CD14-positive monocyte (primary cell): ENCODE data around the gene SLC16A12. TPM values are rescaled to one million over a fixed set of nuclear protein-coding genes. Genes with fewer than 3 reads are reported as not detected.

ENCODE experiments used
- DNase-seq, 3 donors: peaks; one replicate each; pipeline ENCODE4 v3.0.0-alpha.2; 2011 to 2022
- H2AFZ ChIP-seq: 2 replicates; pipeline ENCODE4 v1.6.0; 2012; ENCODE audit warnings: mild to moderate bottlenecking, low read depth, low read length, inconsistent platforms; ENCODE audit not compliant: insufficient read depth, poor library complexity, severe bottlenecking
- H3K27ac ChIP-seq, 2 donors: 1 replicate in 1 of 2; 2 replicates in 1 of 2; pipeline ENCODE4 v1.5.1; 2012 to 2013; ENCODE audit warnings: low read length in 2 of 2, control low read depth in 1 of 2, inconsistent platforms in 1 of 2, low read depth in 1 of 2, mild to moderate bottlenecking in 1 of 2
- H3K27me3 ChIP-seq, 2 donors: one replicate each; pipeline versions ENCODE4 v1.6.0 to v1.6.1; 2011 to 2013; ENCODE audit warnings: low read length in 2 of 2; ENCODE audit not compliant: control insufficient read depth in 2 of 2, insufficient read depth in 2 of 2
- H3K36me3 ChIP-seq, 2 donors: replicated peaks in 1 of 2; 1 replicate in 1 of 2; 2 replicates in 1 of 2; pipeline versions ENCODE4 v1.5.1 to v1.6.1; 2012 to 2013; ENCODE audit warnings: low read length in 2 of 2, control low read depth in 1 of 2, inconsistent platforms in 1 of 2, mild to moderate bottlenecking in 1 of 2; ENCODE audit not compliant: insufficient read depth in 2 of 2, control insufficient read depth in 1 of 2
- H3K4me1 ChIP-seq, 2 donors: 1 replicate in 1 of 2; 2 replicates in 1 of 2; pipeline versions ENCODE4 v1.5.1 to v1.6.1; 2012 to 2013; ENCODE audit warnings: low read length in 2 of 2, control low read depth in 1 of 2, inconsistent platforms in 1 of 2, mild to moderate bottlenecking in 1 of 2, moderate library complexity in 1 of 2; ENCODE audit not compliant: insufficient read depth in 2 of 2, control insufficient read depth in 1 of 2
- H3K4me2 ChIP-seq: replicated peaks from 2 replicates; pipeline ENCODE3; 2012; ENCODE audit warnings: low read length, moderate library complexity, mild to moderate bottlenecking; ENCODE audit not compliant: poor library complexity, severe bottlenecking; ENCODE audit errors: extremely low read depth
- H3K4me3 ChIP-seq, 3 experiments: fragments of 200-600 bp in 1 of 3; sonication (generic) in 1 of 3; replicated peaks in 1 of 3; 1 replicate in 2 of 3; 2 replicates in 1 of 3; pipeline ENCODE4 v1.5.1; 2011 to 2013; ENCODE audit warnings: low read length in 3 of 3, mild to moderate bottlenecking in 3 of 3, control low read depth in 2 of 3, low read depth in 2 of 3, inconsistent platforms in 1 of 3, moderate library complexity in 1 of 3
- H3K79me2 ChIP-seq: 2 replicates; pipeline ENCODE4 v1.6.0; 2012; ENCODE audit warnings: mild to moderate bottlenecking, control low read depth, inconsistent platforms, low read length, moderate library complexity; ENCODE audit not compliant: insufficient read depth
- H3K9ac ChIP-seq: 2 replicates; pipeline ENCODE4 v1.6.0; 2017; ENCODE audit warnings: low read length, mild to moderate bottlenecking; ENCODE audit not compliant: insufficient read depth, poor library complexity, severe bottlenecking
- H3K9me3 ChIP-seq, 2 donors: replicated peaks in 1 of 2; 1 replicate in 1 of 2; 2 replicates in 1 of 2; pipeline versions ENCODE4 v1.5.1 to v1.6.1; 2012 to 2013; ENCODE audit warnings: low read length in 2 of 2, control low read depth in 1 of 2; ENCODE audit not compliant: control insufficient read depth in 1 of 2, insufficient read depth in 1 of 2
- H4K20me1 ChIP-seq: 2 replicates; pipeline ENCODE4 v1.6.0; 2012; ENCODE audit warnings: mild to moderate bottlenecking, low read length, control low read depth, moderate library complexity; ENCODE audit not compliant: insufficient read depth
- H3K27ac Mint-ChIP-seq, 7 donors: one replicate each; pipeline ENCODE4 v1.8.0; 2020; ENCODE audit warnings: mild to moderate bottlenecking in 7 of 7, mixed read lengths in 7 of 7, moderate library complexity in 6 of 7, inconsistent platforms in 2 of 7
- H3K27me3 Mint-ChIP-seq, 3 donors: one replicate each; pipeline ENCODE4 v1.8.0; 2021 to 2022; ENCODE audit warnings: low read depth in 3 of 3, mild to moderate bottlenecking in 3 of 3, mixed read lengths in 3 of 3, moderate library complexity in 3 of 3, inconsistent platforms in 1 of 3
- H3K36me3 Mint-ChIP-seq, 2 donors: one replicate each; pipeline ENCODE4 v1.8.0; 2020; ENCODE audit warnings: mixed read lengths in 2 of 2, inconsistent platforms in 1 of 2, mild to moderate bottlenecking in 1 of 2
- H3K4me1 Mint-ChIP-seq: one replicate; pipeline ENCODE4 v1.8.0; 2020; ENCODE audit warnings: mild to moderate bottlenecking, mixed read lengths
- H3K4me3 Mint-ChIP-seq, 2 donors: one replicate each; pipeline ENCODE4 v1.8.0; 2020; ENCODE audit warnings: mild to moderate bottlenecking in 2 of 2, mixed read lengths in 2 of 2, moderate library complexity in 1 of 2
- H3K9me3 Mint-ChIP-seq, 7 donors: one replicate each; pipeline ENCODE4 v1.8.0; 2020 to 2022; ENCODE audit warnings: mixed read lengths in 7 of 7, mild to moderate bottlenecking in 6 of 7, moderate library complexity in 6 of 7, inconsistent platforms in 2 of 7
- CTCF ChIP-seq: fragments of 200-600 bp; IDR thresholded peaks from one replicate; pipeline ENCODE4 v1.8.0; 2022; ENCODE audit warnings: antibody characterized with exemption, mild to moderate bottlenecking
- WGBS: methylation state at CpG from one replicate; pipeline ENCODE4 v1.1.5; 2013; ENCODE audit warnings: missing lambda C conversion rate; ENCODE audit not compliant: insufficient coverage; 5-methylcytosine and 5-hydroxymethylcytosine counted together
- intact Hi-C, 2 donors: fragments of 100-400 bp; cut with micrococcal nuclease; formaldehyde crosslinking; loops; one replicate each; pipeline versions ENCODE4 v1.15.0 to v1.15.1; 2023
- polyA plus RNA-seq, 3 donors: library from polyadenylated mRNA; depleted of rRNA in 1 of 3; unstranded in 2 of 3; stranded (reverse) in 1 of 3; fragments of 300-500 nt in 2 of 3; fragments of >200 nt in 1 of 3; fragmentation: Illumina TruSeq in 2 of 3; gene quantifications; 1 replicate in 2 of 3; 2 replicates in 1 of 3; pipeline ENCODE4 v1.2.3, GENCODE V29; 2012 to 2021

The SLC16A12 gene
- polyA plus RNA-seq, 3 donors: 0.04 TPM; not detected in 2

DNA sequence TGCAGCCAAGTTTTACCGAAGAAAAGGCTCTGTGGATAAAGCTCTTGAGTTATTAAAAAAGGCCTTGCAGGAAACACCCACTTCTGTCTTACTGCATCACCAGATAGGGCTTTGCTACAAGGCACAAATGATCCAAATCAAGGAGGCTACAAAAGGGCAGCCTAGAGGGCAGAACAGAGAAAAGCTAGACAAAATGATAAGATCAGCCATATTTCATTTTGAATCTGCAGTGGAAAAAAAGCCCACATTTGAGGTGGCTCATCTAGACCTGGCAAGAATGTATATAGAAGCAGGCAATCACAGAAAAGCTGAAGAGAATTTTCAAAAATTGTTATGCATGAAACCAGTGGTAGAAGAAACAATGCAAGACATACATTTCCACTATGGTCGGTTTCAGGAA is 132.4 kb downstream of the SLC16A12 start:
- H3K27ac Mint-ChIP-seq: no peak overlapping the region

GRCh38 chr10:89399956-89400355 is 135.4 kb downstream of the SLC16A12 start:
- Histone ChIP-seq H3K9me3 (no peaks in the 10 kb centered on the region), H3K4me2 (no peak overlapping the region), H3K4me1 (peaks cover 0 to 4% of the 10 kb centered on the region in 2 donors), H3K79me2 (no peaks in the 10 kb centered on the region), H3K36me3 (peaks cover 8 to 21% of the 10 kb centered on the region in 2 donors), H3K4me3 (no peak overlapping the region), H3K27ac (no peak overlapping the region), H2AFZ (no peak overlapping the region), H3K27me3 (no peaks in the 10 kb centered on the region), H3K9ac (no peak overlapping the region), H4K20me1 (peaks cover 8% of the 10 kb centered on the region)
- Mint-ChIP-seq H3K4me3 (no peak overlapping the region), H3K27me3 (no peaks in the 10 kb centered on the region), H3K36me3 (peaks cover 12 to 14% of the 10 kb centered on the region in 2 donors), H3K27ac (peak overlapping the region in 2 of 7 donors; percentile 5 to 46), H3K9me3 (no peaks in the 10 kb centered on the region), H3K4me1 (peaks cover 13% of the 10 kb centered on the region)
- intact Hi-C loops: no loop called here
- TF ChIP-seq CTCF: no peak
- WGBS: no CpG with 5 or more reads among the region's 1 CpG
- DNase-seq: peak in 2 of 3 donors; percentile 12 to 33

More for the DNA sequence above, 132.4 kb downstream of the SLC16A12 start:
- Histone ChIP-seq H2AFZ (no peak overlapping the region), H4K20me1 (peaks cover 8% of the 10 kb centered on the region), H3K4me2 (no peak overlapping the region), H3K9ac (no peak overlapping the region), H3K27ac (no peak overlapping the region), H3K4me1 (peaks cover 0 to 4% of the 10 kb centered on the region in 2 donors), H3K36me3 (peaks cover 8 to 21% of the 10 kb centered on the region in 2 donors), H3K9me3 (peaks cover 0 to 5% of the 10 kb centered on the region in 2 donors), H3K4me3 (no peak overlapping the region), H3K27me3 (no peaks in the 10 kb centered on the region), H3K79me2 (no peaks in the 10 kb centered on the region)
- H3K4me3 Mint-ChIP-seq: no peak overlapping the region
- DNase-seq: no peak
- intact Hi-C loops: no loop called here
- WGBS: no CpG with 5 or more reads among the region's 2 CpGs
- H3K4me1 Mint-ChIP-seq: peaks cover 9% of the 10 kb centered on the region
- peaks cover 14% of the 10 kb centered on the region in 2 donors for H3K36me3 Mint-ChIP-seq
- TF ChIP-seq CTCF: no peak
- H3K27me3 Mint-ChIP-seq: no peaks in the 10 kb centered on the region
- peaks cover 0 to 7% (median 0%) of the 10 kb centered on the region in 7 donors for H3K9me3 Mint-ChIP-seq
